Gastroesophageal sphincter (tissue), 4 donors: Measurements from ENCODE around the gene C16orf46. TPM values are rescaled to one million over a fixed set of nuclear protein-coding genes. Genes with fewer than 3 reads are reported as not detected.

Experiments
- ATAC-seq: fragments of 150-250 bp; one replicate; pipeline ENCODE4 v1.9.1; 2016; ENCODE audit warnings: mild to moderate bottlenecking, moderate library complexity
- H3K27ac ChIP-seq, 4 donors: fragments of 200-600 bp; sonication (generic) in 3 of 4; 1 replicate in 3 of 4; 2 replicates in 1 of 4; pipeline ENCODE4 v1.5.1; 2016 to 2019
- H3K27me3 ChIP-seq: fragments of 200-600 bp; sonication (generic); one replicate; pipeline ENCODE4 v1.5.1; 2019
- H3K36me3 ChIP-seq, 2 donors: fragments of 200-600 bp; sonication (generic); one replicate each; pipeline ENCODE4 v1.5.1; 2019; ENCODE audit warnings: control low read depth in 1 of 2
- H3K4me1 ChIP-seq, 3 donors: fragments of 200-600 bp; sonication (generic); 1 replicate in 2 of 3; 2 replicates in 1 of 3; pipeline ENCODE4 v1.5.1; 2016 to 2019; ENCODE audit warnings: control low read depth in 2 of 3
- H3K4me3 ChIP-seq, 2 donors: fragments of 200-600 bp; sonication (generic); one replicate each; pipeline ENCODE4 v1.5.1; 2019; ENCODE audit warnings: mild to moderate bottlenecking in 1 of 2, moderate library complexity in 1 of 2
- H3K9me3 ChIP-seq, 3 donors: fragments of 200-600 bp; sonication (generic); one replicate each; pipeline ENCODE4 v1.5.1; 2017 to 2019; ENCODE audit warnings: control low read depth in 2 of 3
- EP300 ChIP-seq: sonication (generic); formaldehyde crosslinking; IDR thresholded peaks from one replicate; pipeline ENCODE4 v1.6.1; 2017; ENCODE audit warnings: antibody characterized with exemption, mild to moderate bottlenecking
- POLR2A ChIP-seq, 2 donors: fragments of 450-650 bp; IDR thresholded peaks; one replicate each; pipeline ENCODE4 v1.6.1; 2017; ENCODE audit warnings: antibody characterized with exemption in 2 of 2, mild to moderate bottlenecking in 2 of 2, moderate library complexity in 1 of 2
- POLR2AphosphoS5 ChIP-seq: sonication (generic); formaldehyde crosslinking; IDR thresholded peaks from one replicate; pipeline ENCODE4 v1.6.1; 2017; ENCODE audit warnings: antibody characterized with exemption
- WGBS, 2 donors: methylation state at CpG; one replicate each; pipeline ENCODE4 v1.1.5; 2018; ENCODE audit warnings: low coverage in 1 of 2; 5-methylcytosine and 5-hydroxymethylcytosine counted together
- total RNA-seq, 4 donors: library from RNA; depleted of rRNA; stranded (reverse); fragments of >200 nt; gene quantifications; one replicate each; pipeline ENCODE4 v1.1.0, GENCODE V29; 2016
- TF ChIP-seq, protein P1 (sequence below), 4 experiments: fragments of 200-600 bp in 2 of 4; fragments of 450-650 bp in 2 of 4; sonication (generic) in 1 of 4; IDR thresholded peaks; one replicate each; pipeline ENCODE4 v1.5.1; 2017 to 2019; ENCODE audit warnings: antibody characterized with exemption in 4 of 4, mild to moderate bottlenecking in 2 of 4, moderate library complexity in 2 of 4

C16orf46 gene
- total RNA-seq, 4 donors from 2014 or later, result 0.42 to 3.9 (median 0.62) TPM; not detected in 1

- WGBS, 2 donors, result 87 to 100% methylated on average over 4 of the region's 9 CpGs
These were observed 24.7 kb upstream of the C16orf46 start for GRCh38 chr16:81101702-81102101.

GRCh38 chr16:81099958-81100357 is 22.9 kb upstream of the C16orf46 start:
- ATAC-seq, result no peak
- TF ChIP-seq EP300 (no peak), POLR2A (IDR thresholded peaks at IDR 0.05) (no peak), POLR2AphosphoS5 (no peak)
- TF ChIP-seq, protein P1, sequence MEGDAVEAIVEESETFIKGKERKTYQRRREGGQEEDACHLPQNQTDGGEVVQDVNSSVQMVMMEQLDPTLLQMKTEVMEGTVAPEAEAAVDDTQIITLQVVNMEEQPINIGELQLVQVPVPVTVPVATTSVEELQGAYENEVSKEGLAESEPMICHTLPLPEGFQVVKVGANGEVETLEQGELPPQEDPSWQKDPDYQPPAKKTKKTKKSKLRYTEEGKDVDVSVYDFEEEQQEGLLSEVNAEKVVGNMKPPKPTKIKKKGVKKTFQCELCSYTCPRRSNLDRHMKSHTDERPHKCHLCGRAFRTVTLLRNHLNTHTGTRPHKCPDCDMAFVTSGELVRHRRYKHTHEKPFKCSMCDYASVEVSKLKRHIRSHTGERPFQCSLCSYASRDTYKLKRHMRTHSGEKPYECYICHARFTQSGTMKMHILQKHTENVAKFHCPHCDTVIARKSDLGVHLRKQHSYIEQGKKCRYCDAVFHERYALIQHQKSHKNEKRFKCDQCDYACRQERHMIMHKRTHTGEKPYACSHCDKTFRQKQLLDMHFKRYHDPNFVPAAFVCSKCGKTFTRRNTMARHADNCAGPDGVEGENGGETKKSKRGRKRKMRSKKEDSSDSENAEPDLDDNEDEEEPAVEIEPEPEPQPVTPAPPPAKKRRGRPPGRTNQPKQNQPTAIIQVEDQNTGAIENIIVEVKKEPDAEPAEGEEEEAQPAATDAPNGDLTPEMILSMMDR (IDR thresholded peaks at IDR 0.05), result no peak

More at GRCh38 chr16:81101702-81102101, 24.7 kb upstream of the C16orf46 start:
- Histone ChIP-seq H3K27ac (no peak overlapping the region), H3K9me3 (no peaks in the 10 kb centered on the region), H3K36me3 (no peaks in the 10 kb centered on the region), H3K4me3 (no peak overlapping the region), H3K27me3 (no peaks in the 10 kb centered on the region), H3K4me1 (peaks cover 0 to 6% (median 0%) of the 10 kb centered on the region in 3 donors)
- TF ChIP-seq EP300 (no peak), POLR2A (IDR thresholded peaks at IDR 0.05) (no peak), POLR2AphosphoS5 (no peak)
- TF ChIP-seq, protein P1 (IDR thresholded peaks at IDR 0.05), result no peak
- no peak for ATAC-seq

DNA sequence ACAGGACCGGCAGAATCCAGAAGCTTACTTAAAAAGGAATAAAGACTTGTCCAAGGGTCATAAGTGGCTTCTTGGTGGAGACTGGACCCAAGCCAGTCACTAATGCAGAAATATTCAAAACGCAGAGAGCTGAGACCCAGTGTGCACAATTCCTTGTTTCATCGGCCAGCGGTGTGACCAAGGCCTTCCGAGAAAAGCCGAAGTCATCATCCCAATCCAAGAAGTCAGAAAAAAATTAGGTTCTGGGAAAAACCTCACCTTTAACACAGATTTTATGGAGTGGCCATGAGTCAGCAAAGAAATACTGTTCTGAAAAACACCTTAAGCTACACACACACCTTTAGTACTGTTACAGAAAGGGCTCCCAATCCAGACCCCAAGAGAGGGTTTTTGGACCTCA is 20.2 kb upstream of the C16orf46 start:
- no peaks in the 10 kb centered on the region for H3K9me3 ChIP-seq
- TF ChIP-seq POLR2AphosphoS5 (no peak), POLR2A (IDR thresholded peaks at IDR 0.05) (no peak), EP300 (no peak)
- TF ChIP-seq, protein P1 (IDR thresholded peaks at IDR 0.05), result no peak
- H3K36me3 ChIP-seq, result no peaks in the 10 kb centered on the region
- no peaks in the 10 kb centered on the region for H3K27me3 ChIP-seq
- H3K4me1 ChIP-seq, result peaks cover 0 to 16% (median 0%) of the 10 kb centered on the region in 3 donors
- H3K4me3 ChIP-seq, result no peak overlapping the region
- no peak for ATAC-seq
- peak overlapping the region in 2 of 4 donors; percentile 84 to 90 for H3K27ac ChIP-seq
- WGBS, 2 donors, result 87 to 97% methylated on average over 6 of the region's 6 CpGs

More at GRCh38 chr16:81099958-81100357, 22.9 kb upstream of the C16orf46 start:
- no peaks in the 10 kb centered on the region for H3K9me3 ChIP-seq
- H3K36me3 ChIP-seq, result no peaks in the 10 kb centered on the region
- H3K27me3 ChIP-seq, result no peaks in the 10 kb centered on the region
- H3K4me1 ChIP-seq, result peaks cover 0 to 10% (median 0%) of the 10 kb centered on the region in 3 donors
- no peak overlapping the region for H3K27ac ChIP-seq
- H3K4me3 ChIP-seq, result no peak overlapping the region

- WGBS, 2 donors, result 39 to 40% methylated on average over 5 to 6 of the region's 8 CpGs
- Histone ChIP-seq H3K9me3 (no peaks in the 10 kb centered on the region), H3K36me3 (no peaks in the 10 kb centered on the region), H3K27ac (peak overlapping the region in 3 of 4 donors; percentile 73 to 90 (median 84)), H3K4me3 (peak overlapping the region in 1 of 2 donors; percentile 84), H3K4me1 (peaks cover 0 to 16% (median 0%) of the 10 kb centered on the region in 3 donors), H3K27me3 (no peaks in the 10 kb centered on the region)
- ATAC-seq, result no peak
- TF ChIP-seq, protein P1 (IDR thresholded peaks at IDR 0.05), result no peak
- TF ChIP-seq POLR2A (IDR thresholded peaks at IDR 0.05), result no peak
These were observed 19.7 kb upstream of the C16orf46 start for GRCh38 chr16:81096715-81097208.

- WGBS, 2 donors, result 0% methylated on average over 7 to 9 of the region's 83 CpGs
- Histone ChIP-seq H3K4me3 (peak within 1 kb of the TSS; percentile 84), H3K36me3 (no peaks in the 10 kb centered on the region), H3K27me3 (no peaks in the 10 kb centered on the region), H3K4me1 (peaks cover 0 to 16% (median 0%) of the 10 kb centered on the region in 3 donors), H3K9me3 (no peaks in the 10 kb centered on the region), H3K27ac (peak within 1 kb of the TSS; percentile 52 to 90 (median 84))
- peak; percentile 51 for TF ChIP-seq POLR2AphosphoS5
- TF ChIP-seq POLR2A (IDR thresholded peaks at IDR 0.05), result peak; percentile 29 to 36
- no peak for TF ChIP-seq EP300
- TF ChIP-seq, protein P1 (IDR thresholded peaks at IDR 0.05), result no peak
- ATAC-seq, result peak; percentile 100
These were observed 19.1 kb upstream of the C16orf46 start, which contains the start of gene GCSH for GRCh38 chr16:81095953-81096714. TSS of gene GCSH (minus strand) at chr16:81096395. CDS start at chr16:81096278, 117 bp downstream.
